ENCODE data around the gene HTR1A. TPM values are rescaled to one million over a fixed set of nuclear protein-coding genes. Genes with fewer than 3 reads are reported as not detected.

HTR1A gene
- total RNA-seq, result not detected

- 8% methylated on average over 8 to 9 of the region's 9 CpGs for WGBS, 2 donors
- TF ChIP-seq CTCF (IDR thresholded peaks at IDR 0.05) (no peak), POLR2A (IDR thresholded peaks at IDR 0.05) (no peak)
- intact Hi-C loops (cut with DNase I), result loop anchor here (10.0 kb wide), 1 partner anchor 557 kb away; no protein-coding TSS in a partner anchor
Measured at GRCh38 chr5:63962279-63962678, at the start of gene HTR1A. Gene HTR1A, minus strand, starts transcription at chr5:63962445. Its CDS starts 726 bp downstream, at chr5:63961719.

GRCh38 chr5:64003966-64004365, 41.7 kb upstream of the HTR1A start:
- H3K36me3 ChIP-seq, result no peaks in the 10 kb centered on the region

More at GRCh38 chr5:63962279-63962678, at the start of gene HTR1A:
- H3K4me3 ChIP-seq, result no peak within 1 kb of the TSS
- DNase-seq, result no peak
- H3K9me3 ChIP-seq, result peaks cover 0 to 8% (median 0%) of the 10 kb centered on the region in 3 donors
- no peaks in the 10 kb centered on the region for H3K4me1 ChIP-seq
- H3K27me3 ChIP-seq, result peaks cover 0 to 45% (median 9%) of the 10 kb centered on the region in 4 donors
- no peak within 1 kb of the TSS for H3K27ac ChIP-seq
- H3K36me3 ChIP-seq, result no peaks in the 10 kb centered on the region

GRCh38 chr5:64000096-64000495, 37.9 kb upstream of the HTR1A start:
- no peaks in the 10 kb centered on the region for H3K4me1 ChIP-seq
- H3K27ac ChIP-seq, result no peak overlapping the region
- intact Hi-C loops (cut with DNase I), result no loop called here
- no peaks in the 10 kb centered on the region for H3K9me3 ChIP-seq
- no peak overlapping the region for H3K4me3 ChIP-seq
- H3K36me3 ChIP-seq, result no peaks in the 10 kb centered on the region
- no peak for DNase-seq
- TF ChIP-seq CTCF (IDR thresholded peaks at IDR 0.05) (no peak), POLR2A (IDR thresholded peaks at IDR 0.05) (no peak)
- no peaks in the 10 kb centered on the region for H3K27me3 ChIP-seq

More at GRCh38 chr5:64003966-64004365, 41.7 kb upstream of the HTR1A start:
- no peaks in the 10 kb centered on the region for H3K27me3 ChIP-seq
- no peak overlapping the region for H3K4me3 ChIP-seq
- intact Hi-C loops (cut with DNase I), result no loop called here
- no peak for DNase-seq
- TF ChIP-seq POLR2A (IDR thresholded peaks at IDR 0.05), result no peak
- TF ChIP-seq CTCF (IDR thresholded peaks at IDR 0.05), result no peak
- no peaks in the 10 kb centered on the region for H3K4me1 ChIP-seq
- no peak overlapping the region for H3K27ac ChIP-seq
- H3K9me3 ChIP-seq, result no peaks in the 10 kb centered on the region
- WGBS, 2 donors, result 64 to 90% methylated on average over 3 of the region's 3 CpGs

GRCh38 chr5:63987053-63987452, 24.8 kb upstream of the HTR1A start:
- intact Hi-C loops (cut with DNase I), result no loop called here
- DNase-seq, result no peak
- H3K4me3 ChIP-seq, result no peak overlapping the region
- H3K9me3 ChIP-seq, result no peaks in the 10 kb centered on the region
- no peak overlapping the region for H3K27ac ChIP-seq
- no peaks in the 10 kb centered on the region for H3K4me1 ChIP-seq
- H3K36me3 ChIP-seq, result no peaks in the 10 kb centered on the region
- TF ChIP-seq POLR2A (IDR thresholded peaks at IDR 0.05) (no peak), CTCF (IDR thresholded peaks at IDR 0.05) (no peak)
- H3K27me3 ChIP-seq, result no peaks in the 10 kb centered on the region

- no peak overlapping the region for H3K27ac ChIP-seq
- DNase-seq, result no peak
- intact Hi-C loops (cut with DNase I), result no loop called here
- TF ChIP-seq POLR2A (IDR thresholded peaks at IDR 0.05) (no peak), CTCF (IDR thresholded peaks at IDR 0.05) (no peak)
- no peaks in the 10 kb centered on the region for H3K36me3 ChIP-seq
- peaks cover 0 to 8% (median 0%) of the 10 kb centered on the region in 3 donors for H3K9me3 ChIP-seq
- no peak overlapping the region for H3K4me3 ChIP-seq
- WGBS, 2 donors, result 32 to 34% methylated on average over 2 of the region's 2 CpGs
- no peaks in the 10 kb centered on the region for H3K4me1 ChIP-seq
- no peaks in the 10 kb centered on the region for H3K27me3 ChIP-seq
Measured at GRCh38 chr5:63981864-63982263, 19.6 kb upstream of the HTR1A start.
